PC-3 (cell line): ENCODE data around the gene LHFPL3. TPM values are rescaled to one million over a fixed set of nuclear protein-coding genes. Genes with fewer than 3 reads are reported as not detected.

ENCODE experiments used
- ATAC-seq: fragments of 200-7000 bp; cut with Tn5 transposase; 2 replicates; pipeline ENCODE4 v1.9.1; 2020; ENCODE audit warnings: mild to moderate bottlenecking, moderate library complexity
- BruUV-seq: library from RNA; stranded (reverse); fragments of 400-500 nt; replicated peaks from 2 replicates; lab custom pipeline; 2021; lab: Mats Ljungman, UMichigan
- CTCF ChIA-PET: fragments of 300-600 bp; sonication (Branson Sonifier 250); formaldehyde crosslinking; loops from one replicate; lab custom pipeline; 2022; ENCODE audit warnings: antibody characterized with exemption; lab: Charles Lee
- POLR2A ChIA-PET: fragments of 300-600 bp; sonication (Branson Sonifier 250); formaldehyde crosslinking; loops from one replicate; lab custom pipeline; 2022; ENCODE audit warnings: antibody characterized with exemption; ENCODE audit not compliant: unreplicated experiment; lab: Charles Lee
- DNase-seq: peaks from one replicate; pipeline ENCODE4 v3.0.0-alpha.2; 2015
- H2AFZ ChIP-seq: fragments of 300-600 bp; sonication (generic); 2 replicates; pipeline ENCODE4 v1.6.0; 2016; ENCODE audit warnings: antibody characterized with exemption, low read length
- H3F3A ChIP-seq: fragments of 300-600 bp; sonication (generic); one replicate; pipeline ENCODE4 v1.6.0; 2017; ENCODE audit warnings: antibody characterized with exemption, low read length, control low read depth, mild to moderate bottlenecking; ENCODE audit not compliant: unreplicated experiment
- H3K27ac ChIP-seq: fragments of 300-600 bp; sonication (generic); 2 replicates; pipeline ENCODE4 v1.5.1; 2016; ENCODE audit warnings: mild to moderate bottlenecking, low read length
- H3K27me3 ChIP-seq: fragments of 300-600 bp; sonication (generic); 2 replicates; pipeline ENCODE4 v1.6.1; 2016; ENCODE audit warnings: low read length, mixed read lengths
- H3K36me3 ChIP-seq: fragments of 300-600 bp; sonication (generic); 2 replicates; pipeline ENCODE4 v1.6.1; 2016; ENCODE audit warnings: low read depth, mixed run types, low read length, mixed read lengths
- H3K4me1 ChIP-seq: fragments of 300-600 bp; sonication (generic); 2 replicates; pipeline ENCODE4 v1.5.1; 2016; ENCODE audit warnings: low read length; ENCODE audit not compliant: insufficient read depth
- H3K4me2 ChIP-seq: fragments of 300-600 bp; sonication (generic); 2 replicates; pipeline ENCODE4 v1.6.0; 2016; ENCODE audit warnings: low read length
- H3K4me3 ChIP-seq: fragments of 300-600 bp; sonication (generic); 2 replicates; pipeline ENCODE4 v1.5.1; 2016; ENCODE audit warnings: mild to moderate bottlenecking, low read length, mixed read lengths
- H3K79me2 ChIP-seq: fragments of 300-600 bp; sonication (generic); 2 replicates; pipeline ENCODE4 v1.6.1; 2017; ENCODE audit warnings: low read length, mixed read lengths
- H3K9ac ChIP-seq: fragments of 300-600 bp; sonication (generic); 2 replicates; pipeline ENCODE4 v1.6.0; 2016; ENCODE audit warnings: mild to moderate bottlenecking, low read length
- H3K9me2 ChIP-seq: fragments of 300-600 bp; sonication (generic); replicated peaks from 2 replicates; pipeline ENCODE4 v1.6.1; 2016; ENCODE audit warnings: mixed run types, low read length, mixed read lengths
- H3K9me3 ChIP-seq: fragments of 300-600 bp; sonication (generic); 2 replicates; pipeline ENCODE4 v1.6.1; 2016; ENCODE audit warnings: low read length, mixed read lengths
- H4K20me1 ChIP-seq: fragments of 300-600 bp; sonication (generic); 2 replicates; pipeline ENCODE4 v1.6.1; 2016; ENCODE audit warnings: low read length, mixed read lengths
- CTCF ChIP-seq: fragments of 300-600 bp; sonication (generic); conservative IDR thresholded peaks from 2 replicates; pipeline ENCODE4 v1.5.1; 2017; ENCODE audit warnings: antibody characterized with exemption, low read depth, mild to moderate bottlenecking, low read length
- EZH2 ChIP-seq: fragments of 300-600 bp; sonication (generic); IDR thresholded peaks from one replicate; pipeline ENCODE4 v1.6.1; 2017; ENCODE audit warnings: antibody characterized with exemption, mild to moderate bottlenecking, low read length; ENCODE audit not compliant: unreplicated experiment
- EZH2phosphoT487 ChIP-seq: fragments of 300-600 bp; sonication (generic); IDR thresholded peaks from 2 replicates; pipeline ENCODE4 v1.6.1; 2018; ENCODE audit warnings: mild to moderate bottlenecking, antibody characterized with exemption, low read length, borderline replicate concordance
- intact Hi-C: fragments of 100-400 bp; cut with micrococcal nuclease; formaldehyde crosslinking; loops from 2 replicates; pipeline ENCODE4 v1.9.0; 2023
- total RNA-seq: library from RNA; depleted of rRNA; stranded (reverse); fragments of >200 nt; gene quantifications from 2 replicates; pipeline ENCODE4 v1.2.3, GENCODE V29; 2014

The LHFPL3 gene
- total RNA-seq, 1 experiment from 2014 or later = not detected

DNA sequence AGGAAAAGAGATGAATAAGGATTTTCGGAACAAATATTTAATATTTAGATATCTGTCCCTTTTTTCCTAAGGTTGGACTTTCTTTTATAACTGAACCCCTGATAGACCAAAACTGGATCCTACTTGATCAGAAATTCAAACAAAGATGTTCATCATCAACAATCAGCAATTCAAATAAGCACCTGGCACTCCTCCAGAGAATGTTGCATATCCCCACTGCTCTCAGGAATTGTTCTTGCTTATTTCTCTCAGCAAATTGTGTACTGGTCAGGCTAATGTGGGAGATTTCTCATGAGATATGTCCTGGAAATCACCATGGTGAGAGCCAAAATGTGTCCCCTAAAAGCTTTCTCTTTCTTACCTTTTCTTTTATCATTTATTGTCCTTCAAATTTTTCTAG, 40.3 kb upstream of the LHFPL3 start:
- no peaks in the 10 kb centered on the region for H3K36me3 ChIP-seq
- no peak overlapping the region for H3K4me2 ChIP-seq
- H3K4me3 ChIP-seq = no peak overlapping the region
- H2AFZ ChIP-seq = no peak overlapping the region
- ATAC-seq (no peak), DNase-seq (no peak)
- H3K4me1 ChIP-seq = no peaks in the 10 kb centered on the region
- ChIA-PET CTCF (no interaction called here), POLR2A (interaction anchor here (0.6 kb wide), 1 partner anchor 25 kb away, joined by 4 read pairs; no protein-coding TSS in a partner anchor)
- no TSS peak for BruUV-seq
- no peak overlapping the region for H3K9ac ChIP-seq
- no peaks in the 10 kb centered on the region for H3K9me2 ChIP-seq
- H3K79me2 ChIP-seq = no peaks in the 10 kb centered on the region
- H3K27ac ChIP-seq = no peak overlapping the region
- H3F3A ChIP-seq = no peaks in the 10 kb centered on the region
- intact Hi-C loops = no loop called here
- H3K9me3 ChIP-seq = no peaks in the 10 kb centered on the region
- no peaks in the 10 kb centered on the region for H4K20me1 ChIP-seq
- TF ChIP-seq EZH2phosphoT487 = no peak
- TF ChIP-seq CTCF = no peak
- TF ChIP-seq EZH2 = no peak
- H3K27me3 ChIP-seq = peaks cover 83% of the 10 kb centered on the region

GRCh38 chr7:104294291-104294690, 34.1 kb upstream of the LHFPL3 start:
- ATAC-seq (no peak), DNase-seq (no peak)
- no peak overlapping the region for H3K9ac ChIP-seq
- no peak for TF ChIP-seq EZH2phosphoT487
- no peak for TF ChIP-seq CTCF
- TF ChIP-seq EZH2 = no peak
- H3K27me3 ChIP-seq = peaks cover 54% of the 10 kb centered on the region
- H3K4me3 ChIP-seq = no peak overlapping the region
- H3K79me2 ChIP-seq = no peaks in the 10 kb centered on the region
- H2AFZ ChIP-seq = no peak overlapping the region
- no peak overlapping the region for H3K4me2 ChIP-seq
- intact Hi-C loops = no loop called here
- H3K9me3 ChIP-seq = no peaks in the 10 kb centered on the region
- H3F3A ChIP-seq = no peaks in the 10 kb centered on the region
- ChIA-PET CTCF (no interaction called here), POLR2A (no interaction called here)
- H3K9me2 ChIP-seq = no peaks in the 10 kb centered on the region
- BruUV-seq = no TSS peak
- H3K4me1 ChIP-seq = no peaks in the 10 kb centered on the region
- no peaks in the 10 kb centered on the region for H3K36me3 ChIP-seq
- H4K20me1 ChIP-seq = no peaks in the 10 kb centered on the region
- H3K27ac ChIP-seq = no peak overlapping the region

- H3K27me3 ChIP-seq = peaks cover 51% of the 10 kb centered on the region
- no peaks in the 10 kb centered on the region for H3F3A ChIP-seq
- no peaks in the 10 kb centered on the region for H3K36me3 ChIP-seq
- H3K9me2 ChIP-seq = no peaks in the 10 kb centered on the region
- H3K9me3 ChIP-seq = no peaks in the 10 kb centered on the region
- BruUV-seq = no TSS peak
- ChIA-PET CTCF (no interaction called here), POLR2A (no interaction called here)
- no peak overlapping the region for H3K9ac ChIP-seq
- ATAC-seq (no peak), DNase-seq (no peak)
- no peaks in the 10 kb centered on the region for H3K79me2 ChIP-seq
- no peak overlapping the region for H3K27ac ChIP-seq
- no peak overlapping the region for H3K4me3 ChIP-seq
- intact Hi-C loops = no loop called here
- H4K20me1 ChIP-seq = no peaks in the 10 kb centered on the region
- no peak overlapping the region for H2AFZ ChIP-seq
- no peaks in the 10 kb centered on the region for H3K4me1 ChIP-seq
- no peak overlapping the region for H3K4me2 ChIP-seq
- no peak for TF ChIP-seq CTCF
- no peak for TF ChIP-seq EZH2
- TF ChIP-seq EZH2phosphoT487 = no peak
Observed at GRCh38 chr7:104296266-104296665, 32.1 kb upstream of the LHFPL3 start.
